Activated CD8-positive, alpha-beta T cell treated with anti-CD3 and anti-CD28 coated beads for 36 hours (primary cell): Measurements from ENCODE around the gene INPP4A. TPM values are rescaled to one million over a fixed set of nuclear protein-coding genes. Genes with fewer than 3 reads are reported as not detected.

Source experiments
- ATAC-seq: fragments of 200-7000 bp; cut with Tn5 transposase; one replicate; pipeline ENCODE4 v1.10.0; 2021; ENCODE audit warnings: mild to moderate bottlenecking, moderate library complexity
- CTCF ChIA-PET: fragments of 350-600 bp; sonication (Branson Sonifier 250); formaldehyde crosslinking; loops from one replicate; lab custom pipeline; 2021; ENCODE audit warnings: antibody characterized with exemption; lab: Charles Lee
- POLR2A ChIA-PET: fragments of 350-600 bp; sonication (Branson Sonifier 250); formaldehyde crosslinking; loops from one replicate; lab custom pipeline; 2021; ENCODE audit warnings: antibody characterized with exemption; lab: Charles Lee
- DNase-seq: peaks from one replicate; pipeline ENCODE4 v3.0.0-alpha.2; 2020
- H3K27ac Mint-ChIP-seq: one replicate; pipeline ENCODE4 v1.8.0; 2021; ENCODE audit warnings: mild to moderate bottlenecking, mixed read lengths
- H3K27me3 Mint-ChIP-seq: one replicate; pipeline ENCODE4 v1.8.0; 2021; ENCODE audit warnings: mixed read lengths
- H3K36me3 Mint-ChIP-seq: one replicate; pipeline ENCODE4 v1.8.0; 2021; ENCODE audit warnings: low read depth, mixed read lengths
- H3K4me1 Mint-ChIP-seq: one replicate; pipeline ENCODE4 v1.8.0; 2021; ENCODE audit warnings: low read depth, mixed read lengths
- H3K4me3 Mint-ChIP-seq: one replicate; pipeline ENCODE4 v1.8.0; 2021; ENCODE audit warnings: mild to moderate bottlenecking, moderate library complexity, mixed read lengths
- H3K9me3 Mint-ChIP-seq: one replicate; pipeline ENCODE4 v1.8.0; 2021; ENCODE audit warnings: mixed read lengths
- CTCF ChIP-seq: fragments of 200-600 bp; IDR thresholded peaks from one replicate; pipeline ENCODE4 v1.8.0; 2022; ENCODE audit warnings: antibody characterized with exemption, mild to moderate bottlenecking
- intact Hi-C: fragments of 100-400 bp; cut with micrococcal nuclease; formaldehyde crosslinking; loops from one replicate; pipeline ENCODE4 v1.10.0; 2022
- total RNA-seq, 2 experiments: library from RNA; stranded (reverse); gene quantifications; one replicate each; pipeline ENCODE4 v1.2.3, GENCODE V29; 2021

The INPP4A gene
- total RNA-seq, 2 experiments from 2014 or later = 46.7 to 46.9 TPM

GRCh38 chr2:98457045-98457696, 12.5 kb downstream of the INPP4A start:
- Mint-ChIP-seq H3K36me3 (peaks cover 18% of the 10 kb centered on the region), H3K27me3 (no peaks in the 10 kb centered on the region), H3K27ac (peak overlapping the region; percentile 76), H3K4me1 (peaks cover 95% of the 10 kb centered on the region), H3K4me3 (no peak overlapping the region), H3K9me3 (no peaks in the 10 kb centered on the region)
- no peak for TF ChIP-seq CTCF
- intact Hi-C loops = no loop called here
- ATAC-seq (no peak), DNase-seq (no peak)
- ChIA-PET CTCF (interaction anchor here (0.7 to 3.9 kb wide), 9 partner anchors 9 to 61 kb away, joined by 3 to 19 read pairs (median 4); no protein-coding TSS in a partner anchor), POLR2A (interaction anchor here (1.1 to 3.3 kb wide), 5 partner anchors 9 to 25 kb away, joined by 3 to 10 read pairs (median 3); no protein-coding TSS in a partner anchor)

- CTCF ChIA-PET = interaction anchor here (0.7 to 3.9 kb wide), 6 partner anchors 8 to 60 kb away, joined by 3 to 19 read pairs (median 4); no protein-coding TSS in a partner anchor
- Mint-ChIP-seq H3K27me3 (no peaks in the 10 kb centered on the region), H3K27ac (peak overlapping the region; percentile 83), H3K4me3 (no peak overlapping the region), H3K36me3 (peaks cover 21% of the 10 kb centered on the region), H3K9me3 (no peaks in the 10 kb centered on the region), H3K4me1 (peaks cover 90% of the 10 kb centered on the region)
- DNase-seq = peak; percentile 64
- intact Hi-C loops = no loop called here
- peak; percentile 55 for ATAC-seq
- TF ChIP-seq CTCF = no peak
- POLR2A ChIA-PET = interaction anchor here (0.7 to 3.3 kb wide), 4 partner anchors 11 to 193 kb away, joined by 3 to 10 read pairs (median 4); no protein-coding TSS in a partner anchor
These were observed 13.5 kb downstream of the INPP4A start for GRCh38 chr2:98458207-98458606.

- no peak for ATAC-seq
- peaks cover 90% of the 10 kb centered on the region for H3K4me1 Mint-ChIP-seq
- no peaks in the 10 kb centered on the region for H3K9me3 Mint-ChIP-seq
- no peak for TF ChIP-seq CTCF
- ChIA-PET CTCF (interaction anchor here (0.7 to 3.9 kb wide), 4 partner anchors 8 to 60 kb away, joined by 3 to 19 read pairs (median 4); no protein-coding TSS in a partner anchor), POLR2A (interaction anchor here (1.4 to 1.9 kb wide), 3 partner anchors 8 to 56 kb away, joined by 3 to 6 read pairs (median 4); no protein-coding TSS in a partner anchor)
- H3K27ac Mint-ChIP-seq = peak overlapping the region; percentile 99
- H3K4me3 Mint-ChIP-seq = no peak overlapping the region
- peaks cover 24% of the 10 kb centered on the region for H3K36me3 Mint-ChIP-seq
- intact Hi-C loops = no loop called here
- no peaks in the 10 kb centered on the region for H3K27me3 Mint-ChIP-seq
- no peak for DNase-seq
These were observed 14.2 kb downstream of the INPP4A start for GRCh38 chr2:98458667-98459380.

DNA sequence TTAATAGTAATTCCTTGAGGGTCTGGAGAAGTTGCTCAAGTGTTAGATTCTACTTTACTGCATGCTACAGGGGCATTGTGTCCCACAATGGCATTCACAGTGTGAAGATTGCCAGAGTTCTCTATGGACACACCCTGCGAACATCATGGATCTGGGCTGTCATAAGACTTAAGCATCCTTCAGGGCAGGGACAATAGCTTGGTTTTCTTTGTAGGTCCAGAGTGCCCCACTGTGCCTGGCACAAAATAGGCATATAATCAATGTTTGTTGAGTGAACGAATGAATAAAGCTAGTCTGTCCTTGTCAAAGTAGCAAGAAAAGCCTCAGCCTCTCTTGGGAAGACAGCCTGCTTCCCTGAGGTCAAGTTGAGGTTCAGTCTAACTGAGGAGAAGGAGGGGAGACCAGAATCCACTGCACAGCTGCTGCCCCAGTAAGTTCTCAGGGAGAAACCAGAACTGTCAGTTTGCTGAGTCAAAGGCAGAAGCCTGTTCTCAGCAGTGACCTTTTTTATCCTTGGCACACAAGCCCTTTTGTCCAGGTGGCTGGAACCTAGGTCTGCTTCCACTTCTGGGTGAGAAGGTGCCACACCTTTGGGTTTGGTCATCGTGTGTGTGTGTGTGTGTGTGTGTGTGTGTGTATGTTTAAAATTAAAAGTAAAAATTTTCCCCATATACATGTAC, 15.0 kb downstream of the INPP4A start:
- H3K36me3 Mint-ChIP-seq = peaks cover 26% of the 10 kb centered on the region
- intact Hi-C loops = no loop called here
- H3K4me3 Mint-ChIP-seq = no peak overlapping the region
- no peaks in the 10 kb centered on the region for H3K27me3 Mint-ChIP-seq
- no peak for DNase-seq
- POLR2A ChIA-PET = interaction anchor here (0.8 to 1.9 kb wide), 4 partner anchors 9 to 56 kb away, joined by 3 to 6 read pairs (median 4); no protein-coding TSS in a partner anchor
- no peak for TF ChIP-seq CTCF
- no peak for ATAC-seq
- CTCF ChIA-PET = no interaction called here
- H3K4me1 Mint-ChIP-seq = peaks cover 90% of the 10 kb centered on the region
- H3K9me3 Mint-ChIP-seq = no peaks in the 10 kb centered on the region
- H3K27ac Mint-ChIP-seq = peak overlapping the region; percentile 99
